IMR-90 (cell line): ENCODE data around the gene MPIG6B. TPM values are rescaled to one million over a fixed set of nuclear protein-coding genes. Genes with fewer than 3 reads are reported as not detected.
A peak's percentile ranks its signal among the peaks of the same experiment; 100 is the strongest.

Experiments used
- ATAC-seq: fragments of 200-7000 bp; cut with Tn5 transposase; 2 replicates; pipeline ENCODE4 v1.9.1; 2020; ENCODE audit warnings: low read depth, mild to moderate bottlenecking, moderate library complexity
- BruUV-seq: library from RNA; stranded (reverse); fragments of 400-500 nt; replicated peaks from 2 replicates; lab custom pipeline; 2021; lab: Mats Ljungman, UMichigan
- CTCF ChIA-PET: fragments of 300-600 bp; formaldehyde crosslinking; extraction: SDS; loops from one replicate; lab custom pipeline; 2021; ENCODE audit warnings: antibody characterized with exemption; lab: Yijun Ruan, JAX
- POLR2A ChIA-PET: fragments of 300-600 bp; sonication (Branson Sonifier 250); formaldehyde crosslinking; loops from one replicate; lab custom pipeline; 2022; ENCODE audit warnings: antibody characterized with exemption; ENCODE audit not compliant: unreplicated experiment; lab: Charles Lee
- DNase-seq: peaks from one replicate; pipeline ENCODE4 v3.0.0; 2013
- H2AFZ ChIP-seq: replicated peaks from 2 replicates; pipeline ENCODE3; 2013; ENCODE audit warnings: low read length, mild to moderate bottlenecking; ENCODE audit not compliant: poor library complexity
- H2AK5ac ChIP-seq: 2 replicates; pipeline ENCODE4 v1.6.1; 2013; ENCODE audit warnings: low read depth, low read length, inconsistent platforms
- H2AK9ac ChIP-seq: replicated peaks from 2 replicates; pipeline ENCODE3; 2013; ENCODE audit warnings: mild to moderate bottlenecking, low read depth, low read length, moderate library complexity; ENCODE audit not compliant: poor library complexity
- H2BK120ac ChIP-seq: 2 replicates; pipeline ENCODE4 v1.6.1; 2013; ENCODE audit warnings: low read depth, low read length, inconsistent platforms
- H2BK15ac ChIP-seq: 3 replicates; pipeline ENCODE4 v1.6.1; 2013; ENCODE audit warnings: low read depth, low read length, inconsistent platforms
- H2BK20ac ChIP-seq: 2 replicates; pipeline ENCODE4 v1.6.1; 2013; ENCODE audit warnings: low read depth, mild to moderate bottlenecking, inconsistent platforms, low read length, moderate library complexity
- H2BK5ac ChIP-seq: 2 replicates; pipeline ENCODE4 v1.6.1; 2013; ENCODE audit warnings: mild to moderate bottlenecking, low read depth, low read length, inconsistent platforms; ENCODE audit not compliant: poor library complexity, severe bottlenecking
- H3K14ac ChIP-seq: replicated peaks from 2 replicates; pipeline ENCODE4 v1.6.1; 2013; ENCODE audit warnings: low read depth, low read length, inconsistent platforms
- H3K18ac ChIP-seq: 2 replicates; pipeline ENCODE4 v1.6.1; 2013; ENCODE audit warnings: low read depth, low read length, control low read depth
- H3K23ac ChIP-seq: 2 replicates; pipeline ENCODE4 v1.6.1; 2013; ENCODE audit warnings: low read depth, low read length, inconsistent platforms
- H3K27ac ChIP-seq: 2 replicates; pipeline ENCODE4 v1.5.1; 2013; ENCODE audit warnings: mild to moderate bottlenecking, control low read depth, low read length; ENCODE audit not compliant: insufficient read depth
- H3K27me3 ChIP-seq: 2 replicates; pipeline ENCODE4 v1.6.1; 2013; ENCODE audit warnings: low read length; ENCODE audit not compliant: control insufficient read depth, insufficient read depth
- H3K36me3 ChIP-seq: 2 replicates; pipeline ENCODE4 v1.6.1; 2013; ENCODE audit warnings: low read length, mixed read lengths; ENCODE audit not compliant: control insufficient read depth, insufficient read depth
- H3K4ac ChIP-seq: 2 replicates; pipeline ENCODE4 v1.6.1; 2013; ENCODE audit warnings: low read depth, low read length, inconsistent platforms
- H3K4me1 ChIP-seq: 2 replicates; pipeline ENCODE4 v1.6.1; 2013; ENCODE audit warnings: low read length, mixed read lengths; ENCODE audit not compliant: control insufficient read depth, insufficient read depth
- H3K4me2 ChIP-seq: 2 replicates; pipeline ENCODE4 v1.6.1; 2013; ENCODE audit warnings: low read depth, mild to moderate bottlenecking, control low read depth, low read length, moderate library complexity
- H3K4me3 ChIP-seq: 2 replicates; pipeline ENCODE4 v1.5.1; 2013; ENCODE audit warnings: low read depth, mild to moderate bottlenecking, control low read depth, low read length, moderate library complexity; ENCODE audit not compliant: insufficient read depth
- H3K56ac ChIP-seq: 2 replicates; pipeline ENCODE4 v1.6.1; 2013; ENCODE audit warnings: low read length, inconsistent platforms; ENCODE audit not compliant: insufficient read depth; ENCODE audit errors: extremely low read depth
- H3K79me1 ChIP-seq, 2 experiments: 2 replicates each; pipeline ENCODE4 v1.6.1; 2013; ENCODE audit warnings: low read length in 2 of 2, inconsistent platforms in 1 of 2, low read depth in 1 of 2
- H3K9ac ChIP-seq: 2 replicates; pipeline ENCODE4 v1.6.1; 2013; ENCODE audit warnings: low read depth, low read length, control low read depth
- H3K9me1 ChIP-seq: 2 replicates; pipeline ENCODE4 v1.6.1; 2013; ENCODE audit warnings: low read length, inconsistent platforms; ENCODE audit not compliant: insufficient read depth
- H3K9me3 ChIP-seq: 2 replicates; pipeline ENCODE4 v1.6.1; 2013; ENCODE audit warnings: low read length; ENCODE audit not compliant: control insufficient read depth, insufficient read depth
- H4K20me1 ChIP-seq: 2 replicates; pipeline ENCODE4 v1.6.1; 2013; ENCODE audit warnings: low read length, inconsistent platforms; ENCODE audit not compliant: insufficient read depth
- H4K5ac ChIP-seq: 2 replicates; pipeline ENCODE4 v1.6.1; 2013; ENCODE audit warnings: mild to moderate bottlenecking, low read depth, low read length, control low read depth
- H4K8ac ChIP-seq, 2 experiments: 2 replicates each; pipeline ENCODE4 v1.6.1; 2013; ENCODE audit warnings: low read depth in 2 of 2, low read length in 2 of 2, control low read depth in 1 of 2, inconsistent platforms in 1 of 2
- H4K91ac ChIP-seq: 2 replicates; pipeline ENCODE4 v1.6.1; 2013; ENCODE audit warnings: low read depth, low read length, inconsistent platforms; ENCODE audit not compliant: insufficient read depth
- BHLHE40 ChIP-seq: fragments of 150-350 bp; IDR thresholded peaks from 2 replicates; pipeline ENCODE4 v1.6.1; 2016; ENCODE audit warnings: mild to moderate bottlenecking, low read depth, low read length
- CEBPB ChIP-seq: IDR thresholded peaks from 2 replicates; pipeline ENCODE4 v1.6.1; 2012; ENCODE audit warnings: low read depth, low read length, improper control_type of control experiment
- MAZ ChIP-seq: IDR thresholded peaks from 2 replicates; pipeline ENCODE4 v1.6.1; 2012; ENCODE audit warnings: low read depth, mild to moderate bottlenecking, low read length, improper control_type of control experiment, moderate library complexity, borderline replicate concordance
- MXI1 ChIP-seq: IDR thresholded peaks from 2 replicates; pipeline ENCODE4 v1.6.1; 2012; ENCODE audit warnings: low read depth, mild to moderate bottlenecking, low read length, moderate library complexity, borderline replicate concordance
- NFE2L2 ChIP-seq: fragments of 150-350 bp; IDR thresholded peaks from 2 replicates; pipeline ENCODE4 v1.6.1; 2016; ENCODE audit warnings: low read depth, mild to moderate bottlenecking, low read length
- POLR2A ChIP-seq: IDR thresholded peaks from 2 replicates; pipeline ENCODE4 v1.6.1; 2012; ENCODE audit warnings: mild to moderate bottlenecking, low read depth, low read length
- RAD21 ChIP-seq: IDR thresholded peaks from 2 replicates; pipeline ENCODE4 v1.6.1; 2012; ENCODE audit warnings: low read length, improper control_type of control experiment
- RCOR1 ChIP-seq: IDR thresholded peaks from 2 replicates; pipeline ENCODE4 v1.6.1; 2012; ENCODE audit warnings: mild to moderate bottlenecking, low read length, improper control_type of control experiment; ENCODE audit not compliant: insufficient replicate concordance
- USF2 ChIP-seq: fragments of 150-350 bp; IDR thresholded peaks from 2 replicates; pipeline ENCODE4 v1.6.1; 2017; ENCODE audit warnings: mild to moderate bottlenecking, antibody characterized with exemption, low read length, low read depth
- WGBS, 2 experiments: methylation state at CpG; one replicate each; pipeline versions ENCODE4 v1.1.5 to v1.1.7; 2013; ENCODE audit warnings: missing lambda C conversion rate in 2 of 2; ENCODE audit not compliant: insufficient read length in 1 of 2; ENCODE audit errors: extremely low coverage in 2 of 2; 5-methylcytosine and 5-hydroxymethylcytosine counted together
- dilution Hi-C: fragments of 300-500 bp; cut with HindIII; formaldehyde crosslinking; loops from one replicate; pipeline ENCODE4 v1.14.3; 2018; ENCODE audit warnings: low sequenced_read_pairs; ENCODE audit not compliant: unreplicated experiment
- in situ Hi-C: fragments of 300-500 bp; cut with MboI; formaldehyde crosslinking; loops from 3 replicates; pipeline ENCODE4 v1.14.3; 2019; ENCODE audit warnings: low sequenced_read_pairs, inconsistent platforms, mixed read lengths
- intact Hi-C: fragments of 100-400 bp; cut with micrococcal nuclease; formaldehyde crosslinking; loops from 2 replicates; pipeline ENCODE4 v1.10.0; 2022
- polyA plus RNA-seq, 3 experiments: library from polyadenylated mRNA; depleted of rRNA; stranded (reverse); fragments of >200 nt; gene quantifications; 2 replicates each; pipeline ENCODE4 v1.2.3, GENCODE V29; 2012; ENCODE audit warnings: low replicate concordance in 1 of 3
- total RNA-seq: library from RNA; depleted of rRNA; stranded (reverse); fragments of >200 nt; gene quantifications from 2 replicates; pipeline ENCODE4 v1.2.3, GENCODE V29; 2012

MPIG6B gene
- total and polyA plus RNA-seq, 2 of the 4 experiments (the other 2 are of a cell fraction): not detected

GRCh38 chr6:31702819-31703716 lies 20.1 kb upstream of the MPIG6B start, which contains the start of gene ABHD16A:
ABHD16A (minus strand) TSS chr6:31703324; CDS start chr6:31703281, 43 bp downstream.
- H3K27me3 ChIP-seq: no peaks in the 10 kb centered on the region
- H2BK15ac ChIP-seq: peak within 1 kb of the TSS; percentile 21; the same call in 1 of the 3 replicates
- H2AK5ac ChIP-seq: peak within 1 kb of the TSS; percentile 35
- H3K23ac ChIP-seq: peak within 1 kb of the TSS; percentile 78
- POLR2A ChIA-PET: interaction anchor here (0.5 to 1.2 kb wide), 2 partner anchors 42 to 97 kb away, joined by 3 to 11 read pairs; partner anchors contain the start of gene C6orf47
- ATAC-seq (peak; percentile 94), DNase-seq (peak; percentile 98)
- WGBS, 2 experiments: 4% methylated on average over 29 of the region's 54 CpGs; no CpG with 5 or more reads in 1 of the 2 experiments
- peak within 1 kb of the TSS; percentile 90 for H3K14ac ChIP-seq
- peak within 1 kb of the TSS; percentile 93 for H2BK5ac ChIP-seq
- no peak within 1 kb of the TSS for H2BK20ac ChIP-seq
- peak within 1 kb of the TSS; percentile 92 for H2AFZ ChIP-seq
- peak within 1 kb of the TSS; percentile 83 for H3K18ac ChIP-seq
- H3K4me3 ChIP-seq: peak within 1 kb of the TSS; percentile 67
- peak within 1 kb of the TSS; percentile 70 for H3K4ac ChIP-seq
- peak within 1 kb of the TSS; percentile 79 to 97 for H4K8ac ChIP-seq
- in situ Hi-C loops (no loop called here), dilution Hi-C loops (no loop called here), intact Hi-C loops (loop anchor here (1.0 to 2.0 kb wide), 3 partner anchors 28 to 131 kb away; no protein-coding TSS in a partner anchor)
- H2BK120ac ChIP-seq: peak within 1 kb of the TSS; percentile 9
- CTCF ChIA-PET: interaction anchor here (0.7 to 1.3 kb wide), 3 partner anchors 13 to 88 kb away, joined by 3 read pairs; no protein-coding TSS in a partner anchor
- peaks cover 10% of the 10 kb centered on the region for H3K9me1 ChIP-seq
- H3K79me1 ChIP-seq: peaks cover 21 to 36% of the 10 kb centered on the region in 2 experiments
- H3K36me3 ChIP-seq: peaks cover 10% of the 10 kb centered on the region
- peak within 1 kb of the TSS; percentile 77 for H4K91ac ChIP-seq
- H3K9ac ChIP-seq: peak within 1 kb of the TSS; percentile 77
- H3K4me2 ChIP-seq: peak within 1 kb of the TSS; percentile 97
- no peaks in the 10 kb centered on the region for H3K9me3 ChIP-seq
- H3K27ac ChIP-seq: peak within 1 kb of the TSS; percentile 82
- peak within 1 kb of the TSS; percentile 88 for H2AK9ac ChIP-seq
- H3K4me1 ChIP-seq: peaks cover 6% of the 10 kb centered on the region
- TF ChIP-seq BHLHE40 (peak; percentile 77), MAZ (peak; percentile 87; the same call in 1 of the 2 replicates), NFE2L2 (no peak), USF2 (no peak), RCOR1 (no peak), POLR2A (peak; percentile 91), MXI1 (peak; percentile 42; the same call in 1 of the 2 replicates), CEBPB (peak; percentile 100), RAD21 (no peak)
- peak within 1 kb of the TSS; percentile 77 for H3K56ac ChIP-seq
- peak within 1 kb of the TSS; percentile 91 for H4K5ac ChIP-seq
- 0 out of 2 replicates have a peak, but pooled peaks cover 7% of the 10 kb centered on the region for H4K20me1 ChIP-seq
- no TSS peak for BruUV-seq
